ENCODE results near the gene CFAP91. TPM values are rescaled to one million over a fixed set of nuclear protein-coding genes. Genes with fewer than 3 reads are reported as not detected.

CFAP91 gene
- not detected in 2 replicates for total RNA-seq (2011; cell fraction: chromatin; rRNA removed; ENCODE audit: low replicate concordance)
- not detected in 2 replicates for total RNA-seq (2011; cell fraction: nucleolus; rRNA removed)
- total RNA-seq (2011; cell fraction: nucleoplasm; rRNA removed) = not detected in 2 replicates
- not detected in 2 replicates for total RNA-seq (2014; rRNA removed)
- not detected in 2 replicates for total RNA-seq (2014; rRNA removed; fragmentation: Illumina TruSeq; extraction: Trizol)
- total RNA-seq (2015; rRNA removed; fragmentation: Illumina TruSeq; extraction: Trizol) = not detected in 2 replicates
- total RNA-seq (2021) = not detected in 2 replicates
- not detected in 2 replicates for polyA plus RNA-seq (2011; rRNA removed)
- polyA plus RNA-seq (2011; cell fraction: cytosol; rRNA removed) = not detected in 2 replicates
- not detected in 2 replicates for polyA plus RNA-seq (2011; cell fraction: nucleus; rRNA removed)
- polyA plus RNA-seq (2012) = not detected in 2 replicates
- not detected in 2 replicates for polyA plus RNA-seq (2014; fragmentation: Illumina TruSeq; extraction: Trizol)
- polyA plus RNA-seq (2014; fragmentation: Nextera tagmentation; extraction: Ambion mirVana) = not detected
- not detected in 2 replicates for polyA plus RNA-seq (2014; rRNA removed)
- not detected in 2 replicates for polyA minus RNA-seq (2011; rRNA and poly(A)+ RNA removed)
- polyA minus RNA-seq (2011; cell fraction: cytosol; rRNA and poly(A)+ RNA removed) = not detected in 2 replicates
- polyA minus RNA-seq (2011; cell fraction: nucleus; rRNA and poly(A)+ RNA removed) = not detected in 2 replicates
- not detected for Bru-seq, nascent RNA
- BruChase-seq, experiment 1, labeled RNA remaining after a 2-hour chase = not detected
- not detected for BruChase-seq, experiment 2, labeled RNA remaining after a 6-hour chase
- long read RNA-seq, experiment 1 = 0 reads
- long read RNA-seq, experiment 2 = 0 reads
- long read RNA-seq, experiment 3 = 0 reads

- TF ChIP-seq RFX1 (IDR thresholded peaks at IDR 0.05) (peak; percentile 63), STAT5A (IDR thresholded peaks at IDR 0.05; ENCODE audit: borderline replicate concordance, low read length) (no peak), ZBTB33 (CRISPR knock-in tag; IDR thresholded peaks at IDR 0.05) (peak; percentile 49; the same call in 1 of the 2 replicates)
- in situ Hi-C loops (cut with MboI) = no loop called here
- Histone ChIP-seq H3K27ac (ENCODE audit: extremely low read depth, low read depth, low read length) (no peak within 1 kb of the TSS), H3K9ac (ENCODE audit: insufficient read depth in 1 of 2, low read depth in 2 of 2, low read length in 2 of 2) (no peak within 1 kb of the TSS), H2AFZ (ENCODE audit: low read depth, low read length) (no peak within 1 kb of the TSS), H3K36me3 (ENCODE audit: control insufficient read depth, insufficient read depth, low read length) (no peaks in the 10 kb centered on the region), H3K9me3 (replicated peaks; ENCODE audit: control insufficient read depth, insufficient read depth, low read depth, low read length) (no peaks in the 10 kb centered on the region; the same call in none of the 2 replicates), H3K79me2 (ENCODE audit: control insufficient read depth, insufficient read depth, low read length) (no peaks in the 10 kb centered on the region), H4K20me1 (replicated peaks; ENCODE audit: control insufficient read depth, insufficient read depth, low read length) (no peaks in the 10 kb centered on the region), H3K4me2 (ENCODE audit: insufficient read depth, low read length) (no peak within 1 kb of the TSS), H3K4me1 (replicated peaks in 1 of 2; ENCODE audit: control insufficient read depth in 2 of 2, insufficient read depth in 2 of 2, low read length in 2 of 2) (peaks cover 0 to 2% of the 10 kb centered on the region in 2 experiments; a peak in 1 of 5 replicates), H3K4me3 (no peak within 1 kb of the TSS), H3K27me3 (ENCODE audit: control insufficient read depth in 2 of 2, insufficient read depth in 2 of 2, low read length in 2 of 2) (no peaks in the 10 kb centered on the region), H3K9me1 (ENCODE audit: control insufficient read depth, insufficient read depth, low read length) (no peaks in the 10 kb centered on the region)
- DNase-seq (ENCODE audit: extremely low read depth in 1 of 4, low spot score in 3 of 4) = peak in 3 of 4 experiments; percentile 6 to 23 (median 18)
- no TSS peak for BruUV-seq (replicated peaks)
- intact Hi-C loops (cut with micrococcal nuclease) = no loop called here
- ChIA-PET CTCF (ENCODE audit: low intra/inter-chr PET ratio) (no interaction called here), POLR2A (no interaction called here)
- no peak; the same call in 2 of the 3 replicates for ATAC-seq
- no peak for FAIRE-seq
- WGBS (ENCODE audit: insufficient coverage, low coverage, missing lambda C conversion rate) = 77% methylated on average over 24 of the region's 59 CpGs
Observed at GRCh38 chr3:119702530-119703527, at the start of gene CFAP91. Gene CFAP91, plus strand, starts transcription at chr3:119703022. Its CDS starts 77 bp downstream, at chr3:119703099.
